ENCODE data around the gene NXN. TPM values are rescaled to one million over a fixed set of nuclear protein-coding genes. Genes with fewer than 3 reads are reported as not detected.

Gene NXN
- total RNA-seq, 1 donor from 2014 or later: 76.4 TPM

DNA sequence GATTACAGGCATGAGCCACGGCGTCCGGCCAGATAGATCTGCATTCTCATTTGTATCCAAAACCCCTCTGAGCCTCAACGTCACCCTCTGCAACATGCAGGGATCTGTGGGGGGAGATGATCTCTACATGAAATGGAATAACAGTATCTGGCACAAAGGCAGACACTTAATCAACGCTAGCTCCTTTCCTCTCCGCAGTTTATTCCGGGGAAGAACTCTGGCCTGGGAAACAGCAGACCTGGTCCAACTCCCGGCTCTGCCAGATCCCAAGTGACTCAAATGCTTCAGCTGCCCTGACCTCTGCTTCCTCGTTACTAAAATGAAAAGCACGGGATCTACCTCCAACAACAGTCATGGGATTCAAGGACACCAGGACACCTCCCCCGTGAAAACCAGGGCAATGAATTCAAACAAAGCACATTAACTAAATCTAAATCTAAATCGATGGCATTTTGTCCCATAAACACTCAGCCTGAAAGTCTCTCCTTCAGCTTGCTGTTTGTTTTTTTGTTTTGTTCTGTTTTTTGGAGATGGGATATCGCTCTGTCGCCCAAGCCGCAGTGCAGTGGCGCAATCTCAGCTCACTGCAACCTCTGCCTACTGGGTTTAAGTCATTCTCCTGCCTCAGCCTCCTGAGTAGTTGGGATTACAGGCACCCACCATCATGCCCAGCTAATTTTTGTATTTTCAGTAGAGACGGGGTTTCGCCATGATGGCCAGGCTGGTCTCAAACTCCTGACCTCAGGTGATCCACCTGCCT is 78.2 kb downstream of the NXN start:
- no peak overlapping the region for H3K4me3 Mint-ChIP-seq
- H3K27ac Mint-ChIP-seq (ENCODE audit: unreplicated experiment): no peak overlapping the region
- no peaks in the 10 kb centered on the region for H3K36me3 Mint-ChIP-seq (ENCODE audit: low read depth)
- no peak for DNase-seq (ENCODE audit: low read depth, low spot score)
- TF ChIP-seq, protein P1, sequence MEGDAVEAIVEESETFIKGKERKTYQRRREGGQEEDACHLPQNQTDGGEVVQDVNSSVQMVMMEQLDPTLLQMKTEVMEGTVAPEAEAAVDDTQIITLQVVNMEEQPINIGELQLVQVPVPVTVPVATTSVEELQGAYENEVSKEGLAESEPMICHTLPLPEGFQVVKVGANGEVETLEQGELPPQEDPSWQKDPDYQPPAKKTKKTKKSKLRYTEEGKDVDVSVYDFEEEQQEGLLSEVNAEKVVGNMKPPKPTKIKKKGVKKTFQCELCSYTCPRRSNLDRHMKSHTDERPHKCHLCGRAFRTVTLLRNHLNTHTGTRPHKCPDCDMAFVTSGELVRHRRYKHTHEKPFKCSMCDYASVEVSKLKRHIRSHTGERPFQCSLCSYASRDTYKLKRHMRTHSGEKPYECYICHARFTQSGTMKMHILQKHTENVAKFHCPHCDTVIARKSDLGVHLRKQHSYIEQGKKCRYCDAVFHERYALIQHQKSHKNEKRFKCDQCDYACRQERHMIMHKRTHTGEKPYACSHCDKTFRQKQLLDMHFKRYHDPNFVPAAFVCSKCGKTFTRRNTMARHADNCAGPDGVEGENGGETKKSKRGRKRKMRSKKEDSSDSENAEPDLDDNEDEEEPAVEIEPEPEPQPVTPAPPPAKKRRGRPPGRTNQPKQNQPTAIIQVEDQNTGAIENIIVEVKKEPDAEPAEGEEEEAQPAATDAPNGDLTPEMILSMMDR (conservative IDR thresholded peaks at IDR 0.05): no peak
- peaks cover 50% of the 10 kb centered on the region for H3K4me1 Mint-ChIP-seq
- no peaks in the 10 kb centered on the region for H3K27me3 Mint-ChIP-seq (ENCODE audit: low read depth)
- H3K9me3 Mint-ChIP-seq: no peaks in the 10 kb centered on the region

GRCh38 chr17:900336-900934 is 79.1 kb downstream of the NXN start:
- Mint-ChIP-seq H3K4me1 (peaks cover 51% of the 10 kb centered on the region), H3K4me3 (no peak overlapping the region), H3K36me3 (ENCODE audit: low read depth) (no peaks in the 10 kb centered on the region), H3K27me3 (ENCODE audit: low read depth) (no peaks in the 10 kb centered on the region), H3K27ac (ENCODE audit: unreplicated experiment) (no peak overlapping the region), H3K9me3 (no peaks in the 10 kb centered on the region)
- TF ChIP-seq, protein P1 (conservative IDR thresholded peaks at IDR 0.05): no peak
- DNase-seq (ENCODE audit: low read depth, low spot score): no peak

- Mint-ChIP-seq H3K4me1 (peaks cover 46% of the 10 kb centered on the region), H3K27me3 (ENCODE audit: low read depth) (no peaks in the 10 kb centered on the region), H3K9me3 (no peaks in the 10 kb centered on the region), H3K4me3 (no peak overlapping the region), H3K36me3 (ENCODE audit: low read depth) (no peaks in the 10 kb centered on the region), H3K27ac (ENCODE audit: unreplicated experiment) (no peak overlapping the region)
- TF ChIP-seq, protein P1 (conservative IDR thresholded peaks at IDR 0.05): no peak
- DNase-seq (ENCODE audit: low read depth, low spot score): no peak
These were observed 81.5 kb downstream of the NXN start for GRCh38 chr17:897970-898619.

DNA sequence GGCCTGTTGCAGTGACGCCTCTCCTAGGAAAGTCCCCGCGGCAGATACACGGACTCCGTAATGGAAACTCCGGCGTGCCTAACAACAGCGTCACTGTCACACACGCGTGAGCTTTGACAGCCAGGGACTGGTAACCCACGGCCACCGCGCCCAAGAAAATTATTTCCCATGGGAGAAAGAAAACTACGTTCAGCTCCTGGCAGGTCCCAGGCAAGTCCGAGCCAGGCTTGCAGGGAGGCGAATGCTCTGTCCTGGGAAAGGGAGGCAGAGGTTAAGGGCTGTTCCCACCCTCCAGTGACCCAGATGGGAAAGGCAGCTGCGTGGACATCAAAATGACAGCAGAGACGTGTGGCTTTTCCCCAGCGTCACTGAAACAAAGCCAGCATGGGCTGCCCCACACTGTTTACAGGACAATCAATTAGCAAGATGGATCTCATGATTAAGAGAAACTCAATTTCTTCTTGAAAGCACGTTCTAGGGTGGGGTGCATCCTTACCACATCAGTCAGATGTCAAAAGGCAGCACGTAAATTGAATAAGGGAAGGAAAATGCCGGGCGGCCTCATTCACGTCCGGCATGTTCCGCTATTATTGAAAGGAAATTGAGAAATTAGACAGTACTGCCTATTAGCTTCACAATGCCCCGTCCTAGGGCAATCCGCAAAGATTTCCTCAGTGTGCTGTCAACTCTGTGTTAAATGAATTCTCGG is 82.5 kb downstream of the NXN start:
- no peak for DNase-seq (ENCODE audit: low read depth, low spot score)
- H3K4me3 Mint-ChIP-seq: peak overlapping the region; percentile 29
- H3K4me1 Mint-ChIP-seq: peaks cover 40% of the 10 kb centered on the region
- no peaks in the 10 kb centered on the region for H3K27me3 Mint-ChIP-seq (ENCODE audit: low read depth)
- TF ChIP-seq, protein P1 (conservative IDR thresholded peaks at IDR 0.05): no peak
- no peaks in the 10 kb centered on the region for H3K9me3 Mint-ChIP-seq
- H3K27ac Mint-ChIP-seq (ENCODE audit: unreplicated experiment): peak overlapping the region; percentile 60
- H3K36me3 Mint-ChIP-seq (ENCODE audit: low read depth): no peaks in the 10 kb centered on the region

DNA sequence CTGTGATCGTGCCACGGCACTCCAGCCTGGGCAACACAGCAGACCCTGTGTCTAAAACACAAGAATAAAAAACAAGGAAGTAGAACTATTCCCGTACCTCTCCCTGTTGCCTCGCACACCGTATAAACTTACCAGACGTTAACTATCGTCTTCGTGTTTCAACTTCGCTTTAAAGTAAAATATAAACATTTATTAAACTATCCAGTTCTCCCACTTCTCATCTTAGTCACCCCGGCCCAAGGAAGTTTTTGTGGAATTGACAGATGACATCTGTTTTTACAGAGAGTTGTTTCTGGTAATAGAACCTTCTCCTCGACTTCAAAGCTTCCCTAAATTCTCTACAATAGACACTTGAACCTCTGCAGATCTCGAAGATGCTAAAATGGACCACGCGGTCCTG is 83.1 kb downstream of the NXN start:
- TF ChIP-seq, protein P1 (conservative IDR thresholded peaks at IDR 0.05): no peak
- Mint-ChIP-seq H3K27me3 (ENCODE audit: low read depth) (no peaks in the 10 kb centered on the region), H3K9me3 (no peaks in the 10 kb centered on the region)

More for the DNA sequence above, 83.1 kb downstream of the NXN start:
- Mint-ChIP-seq H3K4me3 (peak overlapping the region; percentile 5), H3K4me1 (peaks cover 36% of the 10 kb centered on the region), H3K27ac (ENCODE audit: unreplicated experiment) (no peak overlapping the region), H3K36me3 (ENCODE audit: low read depth) (no peaks in the 10 kb centered on the region)
- DNase-seq (ENCODE audit: low read depth, low spot score): no peak

Measured in neural crest cell (in vitro differentiated cells).